ENCODE measurements around the gene SNIP1. TPM values are rescaled to one million over a fixed set of nuclear protein-coding genes. Genes with fewer than 3 reads are reported as not detected.
A peak's percentile ranks its signal among the peaks of the same experiment; 100 is the strongest.

The SNIP1 gene
- total RNA-seq, 2 experiments from 2014 or later, result 18.3 to 21.8 TPM

GRCh38 chr1:37575692-37576091 lies 21.6 kb upstream of the SNIP1 start:
- intact Hi-C loops (cut with micrococcal nuclease), result no loop called here
- DNase-seq, result no peak
- H3K36me3 Mint-ChIP-seq (ENCODE audit: low read depth), result peaks cover 68% of the 10 kb centered on the region
- POLR2A ChIA-PET, result interaction anchor here (1.4 to 1.5 kb wide), 2 partner anchors 10 to 100 kb away, joined by 4 to 5 read pairs; no protein-coding TSS in a partner anchor
- H3K27ac Mint-ChIP-seq, result peak overlapping the region; percentile 80
- H3K4me3 Mint-ChIP-seq, result no peak overlapping the region
- peaks cover 56% of the 10 kb centered on the region for H3K4me1 Mint-ChIP-seq (ENCODE audit: low read depth)
- no peak for ATAC-seq
- H3K9me3 Mint-ChIP-seq, result no peaks in the 10 kb centered on the region
- TF ChIP-seq CTCF (IDR thresholded peaks at IDR 0.05), result no peak
- CTCF ChIA-PET, result interaction anchor here (0.8 to 2.0 kb wide), 3 partner anchors 96 to 285 kb away, joined by 3 to 4 read pairs (median 4); no protein-coding TSS in a partner anchor
- H3K27me3 Mint-ChIP-seq, result no peaks in the 10 kb centered on the region

GRCh38 chr1:37574834-37575480 lies 20.9 kb upstream of the SNIP1 start:
- Mint-ChIP-seq H3K4me1 (ENCODE audit: low read depth) (peaks cover 60% of the 10 kb centered on the region), H3K27ac (peak overlapping the region; percentile 80), H3K27me3 (no peaks in the 10 kb centered on the region), H3K36me3 (ENCODE audit: low read depth) (peaks cover 68% of the 10 kb centered on the region), H3K9me3 (no peaks in the 10 kb centered on the region), H3K4me3 (no peak overlapping the region)
- DNase-seq (peak; percentile 20), ATAC-seq (peak; percentile 58)
- ChIA-PET CTCF (interaction anchor here (1.0 to 2.0 kb wide), 4 partner anchors 8 to 285 kb away, joined by 3 to 4 read pairs (median 4); no protein-coding TSS in a partner anchor), POLR2A (interaction anchor here (0.9 to 1.5 kb wide), 3 partner anchors 9 to 100 kb away, joined by 3 to 5 read pairs (median 4); no protein-coding TSS in a partner anchor)
- intact Hi-C loops (cut with micrococcal nuclease), result no loop called here
- TF ChIP-seq CTCF (IDR thresholded peaks at IDR 0.05), result no peak

GRCh38 chr1:37570528-37571334 lies 16.6 kb upstream of the SNIP1 start:
- TF ChIP-seq CTCF (IDR thresholded peaks at IDR 0.05), result no peak
- CTCF ChIA-PET, result no interaction called here
- Mint-ChIP-seq H3K36me3 (ENCODE audit: low read depth) (peaks cover 74% of the 10 kb centered on the region), H3K27ac (peak overlapping the region; percentile 68), H3K9me3 (no peaks in the 10 kb centered on the region), H3K4me3 (no peak overlapping the region), H3K27me3 (no peaks in the 10 kb centered on the region), H3K4me1 (ENCODE audit: low read depth) (peaks cover 40% of the 10 kb centered on the region)
- intact Hi-C loops (cut with micrococcal nuclease), result no loop called here
- no peak for DNase-seq
- ATAC-seq, result peak; percentile 32
- POLR2A ChIA-PET, result interaction anchor here (0.6 kb wide), 1 partner anchor 194 kb away, joined by 3 read pairs; no protein-coding TSS in a partner anchor

- CTCF ChIA-PET, result interaction anchor here (0.8 kb wide), 1 partner anchor 55 kb away, joined by 3 read pairs; no protein-coding TSS in a partner anchor
These were observed 12.9 kb upstream of the SNIP1 start for GRCh38 chr1:37567023-37567422.

More at GRCh38 chr1:37567023-37567422, 12.9 kb upstream of the SNIP1 start:
- H3K27ac Mint-ChIP-seq, result no peak overlapping the region
- intact Hi-C loops (cut with micrococcal nuclease), result no loop called here
- no peaks in the 10 kb centered on the region for H3K9me3 Mint-ChIP-seq
- H3K27me3 Mint-ChIP-seq, result no peaks in the 10 kb centered on the region
- no peak for ATAC-seq
- POLR2A ChIA-PET, result interaction anchor here (0.8 to 1.5 kb wide), 2 partner anchors 13 to 27 kb away, joined by 3 to 4 read pairs; partner anchors contain the start of gene SNIP1
- no peak for DNase-seq
- H3K36me3 Mint-ChIP-seq (ENCODE audit: low read depth), result peaks cover 43% of the 10 kb centered on the region
- no peak for TF ChIP-seq CTCF (IDR thresholded peaks at IDR 0.05)
- peaks cover 16% of the 10 kb centered on the region for H3K4me1 Mint-ChIP-seq (ENCODE audit: low read depth)
- H3K4me3 Mint-ChIP-seq, result no peak overlapping the region
